H9 (cell line): Measurements from ENCODE around the gene MLC1. TPM values are rescaled to one million over a fixed set of nuclear protein-coding genes. Genes with fewer than 3 reads are reported as not detected.

Source experiments
- DNase-seq: peaks from one replicate; pipeline ENCODE4 v3.0.0-alpha.2; 2017
- H2AFZ ChIP-seq: one replicate; pipeline ENCODE4 v1.6.1; 2013; ENCODE audit warnings: mild to moderate bottlenecking, low read length, control low read depth, moderate library complexity
- H2AK5ac ChIP-seq: 2 replicates; pipeline ENCODE4 v1.6.1; 2013; ENCODE audit warnings: low read length, control low read depth, mixed read lengths; ENCODE audit not compliant: insufficient read length
- H2BK120ac ChIP-seq: one replicate; pipeline ENCODE4 v1.6.1; 2013; ENCODE audit warnings: low read depth, mild to moderate bottlenecking, low read length, control low read depth, inconsistent platforms; ENCODE audit not compliant: poor library complexity, severe bottlenecking
- H2BK12ac ChIP-seq: 2 replicates; pipeline ENCODE4 v1.6.1; 2013; ENCODE audit warnings: low read length, control low read depth, mixed read lengths, low read depth; ENCODE audit not compliant: insufficient read length
- H2BK15ac ChIP-seq: 2 replicates; pipeline ENCODE4 v1.6.1; 2013; ENCODE audit warnings: low read depth, low read length, control low read depth
- H2BK20ac ChIP-seq: one replicate; pipeline ENCODE4 v1.6.1; 2013; ENCODE audit warnings: low read depth, mild to moderate bottlenecking, low read length, control low read depth, inconsistent platforms; ENCODE audit not compliant: poor library complexity, severe bottlenecking
- H2BK5ac ChIP-seq: 2 replicates; pipeline ENCODE4 v1.6.1; 2013; ENCODE audit warnings: low read length, control low read depth, mixed read lengths; ENCODE audit not compliant: insufficient read length
- H3K14ac ChIP-seq: 2 replicates; pipeline ENCODE4 v1.6.1; 2013; ENCODE audit warnings: low read length, control low read depth; ENCODE audit not compliant: insufficient read depth
- H3K18ac ChIP-seq: 2 replicates; pipeline ENCODE4 v1.6.1; 2013; ENCODE audit warnings: low read depth, mild to moderate bottlenecking, mixed read lengths, low read length, control low read depth; ENCODE audit not compliant: insufficient read length
- H3K23ac ChIP-seq: 2 replicates; pipeline ENCODE4 v1.6.1; 2013; ENCODE audit warnings: low read length, control low read depth, mixed read lengths, low read depth; ENCODE audit not compliant: insufficient read length
- H3K23me2 ChIP-seq: 2 replicates; pipeline ENCODE4 v1.6.1; 2013; ENCODE audit warnings: low read depth, mild to moderate bottlenecking, mixed read lengths, low read length, control low read depth; ENCODE audit not compliant: insufficient read length, poor library complexity, severe bottlenecking
- H3K27ac ChIP-seq: 2 replicates; pipeline ENCODE4 v1.5.1; 2013; ENCODE audit warnings: low read length, control low read depth, mixed read lengths, low read depth; ENCODE audit not compliant: insufficient read length
- H3K27me3 ChIP-seq: 2 replicates; pipeline ENCODE4 v1.6.1; 2013; ENCODE audit warnings: low read length, control low read depth, inconsistent platforms; ENCODE audit not compliant: insufficient read depth
- H3K4ac ChIP-seq: 2 replicates; pipeline ENCODE4 v1.6.1; 2013; ENCODE audit warnings: low read depth, mild to moderate bottlenecking, control low read depth, inconsistent platforms, low read length, moderate library complexity
- H3K4me1 ChIP-seq: 2 replicates; pipeline ENCODE4 v1.6.1; 2013; ENCODE audit warnings: low read length, control low read depth, inconsistent platforms; ENCODE audit not compliant: insufficient read depth
- H3K4me2 ChIP-seq: 2 replicates; pipeline ENCODE4 v1.6.1; 2013; ENCODE audit warnings: low read length, control low read depth, mixed read lengths; ENCODE audit not compliant: insufficient read length, insufficient read depth
- H3K56ac ChIP-seq: 2 replicates; pipeline ENCODE4 v1.6.1; 2013; ENCODE audit warnings: low read depth, mild to moderate bottlenecking, mixed read lengths, low read length, control low read depth; ENCODE audit not compliant: insufficient read length
- H3K79me1 ChIP-seq: 2 replicates; pipeline ENCODE4 v1.6.1; 2013; ENCODE audit warnings: low read depth, mild to moderate bottlenecking, moderate library complexity, low read length, control low read depth, inconsistent platforms; ENCODE audit not compliant: insufficient read depth, poor library complexity, severe bottlenecking
- H3K79me2 ChIP-seq: 2 replicates; pipeline ENCODE4 v1.6.1; 2013; ENCODE audit warnings: low read length, control low read depth, inconsistent platforms; ENCODE audit not compliant: insufficient read depth
- H3K9ac ChIP-seq: 2 replicates; pipeline ENCODE4 v1.6.1; 2013; ENCODE audit warnings: low read length, control low read depth, mixed read lengths; ENCODE audit not compliant: insufficient read length; ENCODE audit errors: extremely low read depth
- H3K9me3 ChIP-seq: one replicate; pipeline ENCODE4 v1.6.1; 2013; ENCODE audit warnings: low read depth, low read length, inconsistent platforms; ENCODE audit not compliant: control insufficient read depth
- H3T11ph ChIP-seq: one replicate; pipeline ENCODE4 v1.6.1; 2013; ENCODE audit warnings: mild to moderate bottlenecking, low read length, control low read depth, inconsistent platforms
- H4K20me1 ChIP-seq: one replicate; pipeline ENCODE4 v1.6.1; 2013; ENCODE audit not compliant: control insufficient read depth, insufficient read length, insufficient read depth
- H4K5ac ChIP-seq: 2 replicates; pipeline ENCODE4 v1.6.1; 2013; ENCODE audit warnings: low read depth, mild to moderate bottlenecking, mixed read lengths, low read length, control low read depth; ENCODE audit not compliant: insufficient read length
- H4K8ac ChIP-seq: replicated peaks from 2 replicates; pipeline ENCODE4 v1.6.1; 2013; ENCODE audit warnings: low read length, control low read depth, mixed read lengths, low read depth; ENCODE audit not compliant: insufficient read length
- H4K91ac ChIP-seq: 2 replicates; pipeline ENCODE4 v1.6.1; 2013; ENCODE audit warnings: low read depth, mild to moderate bottlenecking, moderate library complexity, mixed read lengths, low read length, control low read depth; ENCODE audit not compliant: insufficient read length
- H3K27ac Mint-ChIP-seq, 3 experiments: 2 replicates in 2 of 3; 3 replicates in 1 of 3; pipeline ENCODE4 v1.8.0; 2020 to 2021; ENCODE audit warnings: mixed read lengths in 3 of 3, mild to moderate bottlenecking in 1 of 3, moderate library complexity in 1 of 3
- H3K27me3 Mint-ChIP-seq: 2 replicates; pipeline ENCODE4 v1.8.0; 2021; ENCODE audit warnings: low read depth, mild to moderate bottlenecking, moderate library complexity, mixed read lengths
- H3K36me3 Mint-ChIP-seq, 3 experiments: 2 replicates in 2 of 3; 3 replicates in 1 of 3; pipeline ENCODE4 v1.8.0; 2020 to 2021; ENCODE audit warnings: low read depth in 3 of 3, mixed read lengths in 3 of 3; ENCODE audit not compliant: insufficient read depth in 1 of 3
- H3K4me1 Mint-ChIP-seq, 2 experiments: 2 replicates each; pipeline ENCODE4 v1.8.0; 2020; ENCODE audit warnings: mixed read lengths in 2 of 2
- H3K4me3 Mint-ChIP-seq, 2 experiments: 2 replicates in 1 of 2; 3 replicates in 1 of 2; pipeline ENCODE4 v1.8.0; 2020 to 2021; ENCODE audit warnings: mild to moderate bottlenecking in 2 of 2, mixed read lengths in 2 of 2, moderate library complexity in 1 of 2
- H3K9me3 Mint-ChIP-seq, 2 experiments: 2 replicates in 1 of 2; 3 replicates in 1 of 2; pipeline ENCODE4 v1.8.0; 2020; ENCODE audit warnings: mild to moderate bottlenecking in 2 of 2, mixed read lengths in 2 of 2, moderate library complexity in 1 of 2
- WGBS: extraction: QIAGEN DNeasy Blood & Tissue Kit; methylation state at CpG from one replicate; pipeline ENCODE4 v1.1.7; 2013; ENCODE audit warnings: missing lambda C conversion rate, low lambda C conversion rate, mixed read lengths; ENCODE audit not compliant: insufficient read length; ENCODE audit errors: extremely low coverage; 5-methylcytosine and 5-hydroxymethylcytosine counted together
- total RNA-seq: library from RNA; stranded (reverse); gene quantifications from 2 replicates; pipeline ENCODE4 v1.2.1, GENCODE V29; 2021
- TF ChIP-seq, protein P1 (sequence below): fragments of 200-600 bp; sonication (generic); conservative IDR thresholded peaks from 3 replicates; pipeline ENCODE4 v1.8.0; 2021; ENCODE audit warnings: antibody characterized with exemption, mild to moderate bottlenecking

MLC1 gene
- total RNA-seq, 1 experiment from 2014 or later = not detected

DNA sequence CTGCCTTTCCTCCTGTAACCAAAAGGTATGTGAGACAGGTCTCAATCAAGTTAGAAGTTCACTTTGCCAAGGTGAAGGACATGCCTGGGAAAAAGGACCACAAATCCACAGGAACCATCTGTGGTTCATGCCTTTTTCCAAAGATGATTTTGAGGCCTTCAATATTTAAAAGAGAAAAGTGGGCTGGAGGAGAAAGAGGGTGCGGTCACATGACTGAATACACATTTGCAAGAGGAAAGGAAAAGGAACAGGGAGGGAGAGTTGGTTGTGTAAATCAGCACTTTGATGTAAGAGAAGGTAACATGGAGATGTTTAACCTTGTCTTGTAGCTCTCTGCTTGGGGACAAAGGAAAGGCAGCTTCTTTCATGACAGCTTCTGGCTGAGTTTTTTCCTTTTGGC is 25.8 kb upstream of the MLC1 start:
- Histone ChIP-seq H3K27me3 (no peaks in the 10 kb centered on the region), H2BK12ac (no peak overlapping the region), H3K23ac (no peak overlapping the region), H3K79me2 (no peaks in the 10 kb centered on the region), H3K9ac (no peak overlapping the region), H2BK15ac (no peak overlapping the region), H3K9me3 (no peaks in the 10 kb centered on the region), H2BK120ac (no peak overlapping the region), H4K91ac (no peak overlapping the region), H2AFZ (no peak overlapping the region), H2BK20ac (no peak overlapping the region), H4K8ac (no peak overlapping the region), H3K27ac (no peak overlapping the region), H2BK5ac (no peak overlapping the region), H3T11ph (no peak overlapping the region), H3K4me1 (no peaks in the 10 kb centered on the region; the same call in 1 of the 2 replicates), H3K18ac (no peak overlapping the region), H3K79me1 (no peaks in the 10 kb centered on the region), H3K56ac (no peak overlapping the region), H3K14ac (no peak overlapping the region), H3K4me2 (no peak overlapping the region), H4K20me1 (no peaks in the 10 kb centered on the region), H4K5ac (no peak overlapping the region), H3K23me2 (no peaks in the 10 kb centered on the region), H2AK5ac (no peak overlapping the region), H3K4ac (no peak overlapping the region)
- peaks cover 5% of the 10 kb centered on the region in 2 experiments for H3K4me1 Mint-ChIP-seq
- H3K27ac Mint-ChIP-seq = peak overlapping the region in 1 of 3 experiments; percentile 78; a peak in 2 of 7 replicates
- H3K9me3 Mint-ChIP-seq = no peaks in the 10 kb centered on the region
- peaks cover 10% of the 10 kb centered on the region for H3K27me3 Mint-ChIP-seq
- WGBS = no CpG with 5 or more reads among the region's 1 CpG
- H3K36me3 Mint-ChIP-seq = no peaks in the 10 kb centered on the region
- TF ChIP-seq, protein P1, sequence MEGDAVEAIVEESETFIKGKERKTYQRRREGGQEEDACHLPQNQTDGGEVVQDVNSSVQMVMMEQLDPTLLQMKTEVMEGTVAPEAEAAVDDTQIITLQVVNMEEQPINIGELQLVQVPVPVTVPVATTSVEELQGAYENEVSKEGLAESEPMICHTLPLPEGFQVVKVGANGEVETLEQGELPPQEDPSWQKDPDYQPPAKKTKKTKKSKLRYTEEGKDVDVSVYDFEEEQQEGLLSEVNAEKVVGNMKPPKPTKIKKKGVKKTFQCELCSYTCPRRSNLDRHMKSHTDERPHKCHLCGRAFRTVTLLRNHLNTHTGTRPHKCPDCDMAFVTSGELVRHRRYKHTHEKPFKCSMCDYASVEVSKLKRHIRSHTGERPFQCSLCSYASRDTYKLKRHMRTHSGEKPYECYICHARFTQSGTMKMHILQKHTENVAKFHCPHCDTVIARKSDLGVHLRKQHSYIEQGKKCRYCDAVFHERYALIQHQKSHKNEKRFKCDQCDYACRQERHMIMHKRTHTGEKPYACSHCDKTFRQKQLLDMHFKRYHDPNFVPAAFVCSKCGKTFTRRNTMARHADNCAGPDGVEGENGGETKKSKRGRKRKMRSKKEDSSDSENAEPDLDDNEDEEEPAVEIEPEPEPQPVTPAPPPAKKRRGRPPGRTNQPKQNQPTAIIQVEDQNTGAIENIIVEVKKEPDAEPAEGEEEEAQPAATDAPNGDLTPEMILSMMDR = no peak
- DNase-seq = no peak
- no peak overlapping the region for H3K4me3 Mint-ChIP-seq
